Stimulated activated CD4-positive, alpha-beta T cell treated with anti-CD3 and anti-CD28 coated beads, Interleukin-1b, Interleukin-23, amount 100 ng/mL, for 1 hour (primary cell): ENCODE results near the gene MEF2D.

Experiments
- DNase-seq, 2 donors: peaks; one replicate each; pipeline ENCODE4 v3.0.0-alpha.2; 2020; ENCODE audit warnings: low read depth in 2 of 2

MEF2D gene

DNA sequence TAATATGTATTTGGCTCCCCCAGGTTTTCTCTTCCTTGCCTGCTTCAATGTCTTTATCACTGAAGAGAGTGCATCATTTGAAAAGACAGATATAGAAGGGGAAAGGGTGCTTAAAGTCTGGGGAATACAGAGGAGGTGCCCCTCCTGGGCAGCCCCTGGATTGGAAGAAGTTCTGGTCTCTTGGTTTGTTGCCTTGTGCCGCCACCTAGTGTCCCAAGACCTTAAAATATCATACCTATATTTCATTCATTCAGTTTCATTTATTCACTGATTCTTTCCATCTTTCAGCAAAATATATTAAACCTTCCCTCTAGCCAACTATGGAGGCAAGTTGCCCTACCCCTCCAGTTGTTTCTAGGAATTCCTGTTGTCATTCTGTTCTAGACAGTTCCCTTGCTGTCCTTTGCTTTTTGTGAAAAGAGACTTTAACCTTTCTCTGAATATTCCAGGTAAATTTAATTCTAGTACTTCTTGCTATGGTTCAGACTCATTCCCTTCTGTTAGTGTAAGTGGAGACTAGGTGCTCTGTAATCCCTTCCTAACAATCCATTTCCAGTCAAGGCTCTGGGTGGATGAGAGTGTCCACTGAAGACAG, 56.1 kb downstream of the MEF2D start:
- DNase-seq = no peak

DNA sequence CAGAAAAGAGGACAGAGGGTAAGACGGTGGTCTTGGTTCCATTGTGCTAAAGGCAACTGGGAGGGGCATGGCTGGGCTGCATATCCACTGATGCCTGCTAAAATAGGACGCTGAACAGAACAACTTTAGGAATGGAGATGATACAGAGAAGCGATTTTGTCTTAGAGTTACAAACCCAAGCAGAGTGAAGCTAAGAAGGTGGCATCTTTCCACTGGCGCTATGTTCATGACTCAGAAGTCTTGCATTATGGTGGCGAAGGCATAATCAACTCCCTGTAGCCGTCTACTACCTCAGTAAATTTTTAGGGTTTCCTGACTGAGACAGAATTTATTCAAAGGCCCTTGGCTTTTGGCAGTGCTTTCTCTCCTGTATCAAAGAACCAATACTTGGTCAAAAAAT, 57.3 kb downstream of the MEF2D start:
- no peak for DNase-seq

GRCh38 chr1:156440654-156441437, 59.7 kb downstream of the MEF2D start:
- no peak for DNase-seq

GRCh38 chr1:156439777-156440183, 60.8 kb downstream of the MEF2D start:
- DNase-seq = no peak

GRCh38 chr1:156439036-156439776, 61.4 kb downstream of the MEF2D start:
- DNase-seq = no peak

DNA sequence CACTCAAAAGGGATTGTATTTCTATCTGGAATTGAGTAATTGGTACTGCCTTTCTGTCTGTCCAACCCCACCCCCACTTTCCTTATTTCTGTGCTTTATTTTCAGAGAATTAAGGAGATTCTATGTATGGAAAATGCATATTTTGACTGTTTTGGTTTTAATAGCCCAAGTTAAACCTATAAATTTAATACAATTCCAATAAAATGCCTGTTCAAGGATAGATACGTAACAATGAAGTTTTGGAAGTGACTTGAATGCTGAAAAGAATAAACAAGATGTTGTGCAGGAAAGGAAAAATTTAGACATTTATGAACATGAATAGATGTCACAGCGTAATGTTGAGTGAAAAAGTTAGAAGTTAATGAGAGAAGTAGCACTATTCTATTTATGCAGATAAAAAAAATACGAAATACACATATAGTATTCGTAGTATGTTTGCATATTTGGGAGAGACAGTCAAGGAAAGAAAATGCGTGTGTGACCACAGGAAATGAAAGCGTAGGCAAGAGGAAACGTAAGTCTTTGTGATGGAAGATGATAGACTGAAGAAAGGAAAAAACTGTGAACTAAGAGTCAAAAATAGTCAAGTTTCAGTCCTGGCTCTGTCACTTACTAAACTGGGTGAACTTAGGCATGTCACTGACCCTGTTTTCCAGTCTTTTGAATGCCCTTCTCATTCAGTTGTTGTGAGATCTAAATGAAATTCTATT, 62.1 kb downstream of the MEF2D start:
- DNase-seq = no peak

GRCh38 chr1:156437037-156437867, 63.3 kb downstream of the MEF2D start:
- DNase-seq = no peak

GRCh38 chr1:156436141-156437036, 64.2 kb downstream of the MEF2D start:
- DNase-seq = no peak

- DNase-seq = no peak
Observed at GRCh38 chr1:156435545-156436140, 64.9 kb downstream of the MEF2D start.

DNA sequence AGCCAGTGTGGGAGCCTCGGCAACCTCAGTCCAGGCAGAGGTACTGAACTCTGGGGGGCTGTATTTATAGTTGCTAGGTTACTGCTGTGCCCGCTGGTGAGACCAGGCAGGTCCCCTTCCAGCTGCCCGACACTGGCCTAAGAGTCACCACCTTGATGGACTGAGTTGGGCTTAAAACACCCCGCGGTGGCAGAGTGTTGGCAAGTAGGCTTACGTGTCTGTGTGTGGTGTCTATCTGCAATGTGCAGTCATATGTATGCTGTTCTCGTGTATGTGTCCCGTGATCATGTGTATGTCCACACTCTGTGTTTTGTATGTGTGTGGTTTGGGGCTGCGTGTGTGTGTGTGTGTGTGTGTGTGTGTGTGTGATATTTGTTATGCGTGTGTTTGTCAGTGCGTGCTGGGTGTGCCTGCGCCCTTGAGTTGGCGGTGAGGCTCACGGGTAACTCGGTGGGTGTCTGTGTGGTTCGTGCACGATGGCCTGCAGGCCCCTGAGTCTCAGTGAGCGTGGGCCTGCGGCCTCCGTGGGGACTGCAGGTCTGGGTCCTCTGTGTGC, 65.5 kb downstream of the MEF2D start:
- DNase-seq = no peak

DNA sequence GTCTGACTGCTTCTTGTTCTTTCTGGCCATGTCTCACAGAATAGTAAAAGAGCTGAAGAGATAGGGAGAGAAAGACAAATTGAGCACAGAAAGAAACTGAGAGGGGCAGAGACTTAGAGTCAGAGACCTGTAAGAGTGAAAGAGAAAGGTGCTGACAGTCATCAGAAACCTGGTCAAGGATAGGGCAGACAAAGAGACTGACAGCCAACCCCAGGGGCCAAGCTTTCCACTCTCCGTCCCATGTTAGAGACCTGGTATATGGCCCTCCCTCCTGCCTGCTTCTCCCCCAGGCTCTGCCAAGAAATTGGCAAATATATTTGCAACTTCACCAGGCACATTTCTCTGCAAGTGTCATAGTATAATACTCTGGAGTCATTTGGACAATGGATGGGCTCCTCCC, 67.0 kb downstream of the MEF2D start:
- DNase-seq = no peak

DNA sequence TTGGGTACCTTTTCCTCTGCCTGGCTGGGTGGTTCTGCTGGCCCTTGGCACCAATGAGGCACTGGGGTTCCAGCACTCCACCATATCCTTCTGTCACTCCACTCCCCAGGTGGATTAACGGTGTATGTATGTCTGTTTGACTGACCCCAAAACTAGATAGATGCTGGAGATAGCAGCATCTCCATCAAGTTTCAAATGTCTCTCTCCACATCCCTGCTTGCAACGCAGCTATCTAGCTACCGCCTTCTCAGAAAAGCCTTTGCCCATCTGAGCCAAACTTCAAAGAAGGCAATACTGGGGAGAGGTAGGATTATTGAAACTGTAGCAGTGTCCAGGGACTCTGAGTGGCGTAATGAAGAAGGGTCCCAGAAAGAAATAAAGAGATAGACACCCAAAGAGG, 67.5 kb downstream of the MEF2D start:
- DNase-seq = no peak

- no peak for DNase-seq
Observed at GRCh38 chr1:156432669-156433018, 67.9 kb downstream of the MEF2D start.

DNA sequence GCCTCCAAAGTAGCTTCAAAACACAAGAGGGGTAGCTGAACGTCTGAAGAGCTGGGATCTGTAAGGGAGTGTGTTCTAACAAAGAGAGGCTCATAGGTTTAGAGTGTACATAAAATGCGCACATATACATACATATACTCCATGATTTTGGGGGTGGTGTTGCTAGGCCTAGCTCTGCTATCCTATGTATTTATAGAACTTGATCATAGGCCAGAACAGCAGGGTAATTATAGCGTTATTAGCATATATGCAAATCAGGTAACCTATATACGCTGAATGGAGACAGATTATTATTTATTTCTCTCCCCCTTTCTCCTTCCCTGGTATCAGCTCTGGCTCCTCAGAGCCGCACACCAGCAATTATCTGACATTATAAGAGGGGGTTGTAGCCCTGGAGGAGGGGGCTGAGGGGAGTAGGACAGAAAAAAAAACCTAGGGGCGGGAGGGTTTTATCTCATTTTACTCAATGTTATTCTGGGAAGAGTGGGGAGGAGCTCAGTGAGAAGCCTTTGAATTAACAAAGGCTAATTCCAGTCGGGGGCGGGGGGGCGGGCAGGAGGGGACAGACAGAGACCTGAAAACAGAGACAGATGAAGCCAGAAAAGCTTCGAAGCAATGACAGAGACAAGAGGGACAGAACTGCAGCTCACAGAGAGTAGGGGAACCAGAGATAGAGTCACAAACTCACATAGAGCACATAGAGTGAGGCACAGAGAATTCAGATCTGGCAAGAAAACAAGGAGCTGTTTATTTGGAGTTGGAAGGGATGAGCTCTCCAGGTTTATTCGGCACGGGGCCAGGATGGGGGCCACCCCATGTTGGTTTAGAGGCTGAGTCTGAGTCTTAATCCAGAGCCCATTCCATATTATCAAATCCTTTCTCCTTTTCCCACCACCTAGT, 68.6 kb downstream of the MEF2D start:
- no peak for DNase-seq

- DNase-seq = no peak
Observed at GRCh38 chr1:156431366-156431765, 69.2 kb downstream of the MEF2D start.

GRCh38 chr1:156430866-156431265, 69.7 kb downstream of the MEF2D start:
- no peak for DNase-seq

GRCh38 chr1:156430303-156430702, 70.3 kb downstream of the MEF2D start:
- no peak for DNase-seq

GRCh38 chr1:156429313-156430060, 71.1 kb downstream of the MEF2D start:
- DNase-seq = no peak
